K562 (cell line): ENCODE data around the gene CREB5.

Experiments used
- EP300 ChIP-seq: IDR thresholded peaks from 2 replicates; pipeline ENCODE4 v1.6.1; 2012; ENCODE audit warnings: low read length, improper control_type of control experiment
- ESRRA ChIP-seq: fragments of 450-650 bp; IDR thresholded peaks from 2 replicates; pipeline ENCODE4 v1.6.1; 2014; ENCODE audit warnings: low read depth, mild to moderate bottlenecking, moderate library complexity, borderline replicate concordance
- MAFF ChIP-seq: IDR thresholded peaks from 2 replicates; pipeline ENCODE4 v1.6.1; 2012; ENCODE audit warnings: low read length, improper control_type of control experiment
- SAFB2 ChIP-seq: fragments of 200-400 bp; formaldehyde crosslinking; IDR thresholded peaks from 2 replicates; pipeline ENCODE4 v1.6.1; 2018; ENCODE audit warnings: borderline replicate concordance, low read length, low read depth, moderate library complexity; ENCODE audit not compliant: severe bottlenecking
- TAF1 ChIP-seq: IDR thresholded peaks from 2 replicates; pipeline ENCODE4 v1.6.1; 2011; ENCODE audit warnings: mild to moderate bottlenecking, low read length, moderate library complexity; ENCODE audit not compliant: insufficient read depth, control insufficient read depth, severe bottlenecking; ENCODE audit errors: extremely low read depth
- TCF7 ChIP-seq: sonication (generic); IDR thresholded peaks from 2 replicates; pipeline ENCODE4 v1.6.1; 2016; ENCODE audit warnings: antibody characterized with exemption, borderline replicate concordance
- ZNF274 ChIP-seq: IDR thresholded peaks from 2 replicates; pipeline ENCODE4 v1.6.1; 2011; ENCODE audit warnings: low read depth, mild to moderate bottlenecking, low read length, moderate library complexity, borderline replicate concordance
- TF ChIP-seq, protein P1 (sequence below), 3 experiments: IDR thresholded peaks in 2 of 3; conservative IDR thresholded peaks in 1 of 3; 2 replicates each; pipeline ENCODE4 v1.5.1; 2011 to 2012; ENCODE audit warnings: low read length in 3 of 3, mild to moderate bottlenecking in 3 of 3, control low read depth in 2 of 3, improper control_type of control experiment in 1 of 3, inconsistent platforms in 1 of 3, low read depth in 1 of 3, mixed read lengths in 1 of 3, moderate library complexity in 1 of 3; ENCODE audit not compliant: insufficient read depth in 2 of 3
- TF ChIP-seq, protein P2 (sequence below): fragments of 200-800 bp; sonication (Bioruptor generic); IDR thresholded peaks from 2 replicates; pipeline ENCODE4 v1.6.1; 2017; ENCODE audit warnings: missing genetic modification characterization, missing compliant biosample characterization
- TF ChIP-seq, protein P3 (sequence below): fragments of 450-650 bp; formaldehyde crosslinking; IDR thresholded peaks from 2 replicates; pipeline ENCODE4 v1.4.0; 2022; ENCODE audit warnings: mild to moderate bottlenecking, moderate library complexity
- TF ChIP-seq, protein P4 (sequence below): IDR thresholded peaks from 2 replicates; pipeline ENCODE4 v1.6.1; 2016; ENCODE audit warnings: missing genetic modification characterization, missing compliant biosample characterization

DNA sequence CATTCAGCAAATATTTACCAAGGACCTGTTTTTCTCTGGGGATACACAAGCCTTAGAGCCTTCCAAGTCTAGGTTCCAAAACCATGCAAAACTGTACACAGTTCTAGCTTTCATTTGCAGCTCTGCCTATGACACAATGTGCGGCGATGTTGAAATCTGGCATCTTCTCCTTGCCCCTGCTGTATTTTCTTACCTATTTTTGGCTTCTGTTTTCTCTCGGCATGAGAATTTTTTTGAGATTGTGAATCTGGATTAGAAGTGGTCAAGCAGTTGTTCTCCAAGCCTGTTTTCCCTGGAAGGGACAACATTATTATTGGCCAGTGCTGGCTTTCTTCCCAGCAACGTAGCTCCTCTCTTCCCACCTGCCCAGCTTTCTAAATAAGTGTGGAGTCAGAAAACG, 176.3 kb downstream of the CREB5 start:
- no peak for TF ChIP-seq ESRRA
- TF ChIP-seq, protein P1, sequence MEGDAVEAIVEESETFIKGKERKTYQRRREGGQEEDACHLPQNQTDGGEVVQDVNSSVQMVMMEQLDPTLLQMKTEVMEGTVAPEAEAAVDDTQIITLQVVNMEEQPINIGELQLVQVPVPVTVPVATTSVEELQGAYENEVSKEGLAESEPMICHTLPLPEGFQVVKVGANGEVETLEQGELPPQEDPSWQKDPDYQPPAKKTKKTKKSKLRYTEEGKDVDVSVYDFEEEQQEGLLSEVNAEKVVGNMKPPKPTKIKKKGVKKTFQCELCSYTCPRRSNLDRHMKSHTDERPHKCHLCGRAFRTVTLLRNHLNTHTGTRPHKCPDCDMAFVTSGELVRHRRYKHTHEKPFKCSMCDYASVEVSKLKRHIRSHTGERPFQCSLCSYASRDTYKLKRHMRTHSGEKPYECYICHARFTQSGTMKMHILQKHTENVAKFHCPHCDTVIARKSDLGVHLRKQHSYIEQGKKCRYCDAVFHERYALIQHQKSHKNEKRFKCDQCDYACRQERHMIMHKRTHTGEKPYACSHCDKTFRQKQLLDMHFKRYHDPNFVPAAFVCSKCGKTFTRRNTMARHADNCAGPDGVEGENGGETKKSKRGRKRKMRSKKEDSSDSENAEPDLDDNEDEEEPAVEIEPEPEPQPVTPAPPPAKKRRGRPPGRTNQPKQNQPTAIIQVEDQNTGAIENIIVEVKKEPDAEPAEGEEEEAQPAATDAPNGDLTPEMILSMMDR (IDR thresholded peaks at IDR 0.05 in 2 of 3, conservative IDR thresholded peaks at IDR 0.05 in 1 of 3; ENCODE audit: insufficient read depth in 2 of 3, low read depth in 1 of 3, low read length in 3 of 3), result no peak
- no peak for TF ChIP-seq TAF1
- no peak for TF ChIP-seq TCF7
- no peak for TF ChIP-seq SAFB2
- TF ChIP-seq EP300, result no peak
- no peak for TF ChIP-seq ZNF274
- TF ChIP-seq, protein P2, sequence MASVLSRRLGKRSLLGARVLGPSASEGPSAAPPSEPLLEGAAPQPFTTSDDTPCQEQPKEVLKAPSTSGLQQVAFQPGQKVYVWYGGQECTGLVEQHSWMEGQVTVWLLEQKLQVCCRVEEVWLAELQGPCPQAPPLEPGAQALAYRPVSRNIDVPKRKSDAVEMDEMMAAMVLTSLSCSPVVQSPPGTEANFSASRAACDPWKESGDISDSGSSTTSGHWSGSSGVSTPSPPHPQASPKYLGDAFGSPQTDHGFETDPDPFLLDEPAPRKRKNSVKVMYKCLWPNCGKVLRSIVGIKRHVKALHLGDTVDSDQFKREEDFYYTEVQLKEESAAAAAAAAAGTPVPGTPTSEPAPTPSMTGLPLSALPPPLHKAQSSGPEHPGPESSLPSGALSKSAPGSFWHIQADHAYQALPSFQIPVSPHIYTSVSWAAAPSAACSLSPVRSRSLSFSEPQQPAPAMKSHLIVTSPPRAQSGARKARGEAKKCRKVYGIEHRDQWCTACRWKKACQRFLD (CRISPR knock-in tag), result no peak
- TF ChIP-seq MAFF, result no peak
- TF ChIP-seq, protein P3, sequence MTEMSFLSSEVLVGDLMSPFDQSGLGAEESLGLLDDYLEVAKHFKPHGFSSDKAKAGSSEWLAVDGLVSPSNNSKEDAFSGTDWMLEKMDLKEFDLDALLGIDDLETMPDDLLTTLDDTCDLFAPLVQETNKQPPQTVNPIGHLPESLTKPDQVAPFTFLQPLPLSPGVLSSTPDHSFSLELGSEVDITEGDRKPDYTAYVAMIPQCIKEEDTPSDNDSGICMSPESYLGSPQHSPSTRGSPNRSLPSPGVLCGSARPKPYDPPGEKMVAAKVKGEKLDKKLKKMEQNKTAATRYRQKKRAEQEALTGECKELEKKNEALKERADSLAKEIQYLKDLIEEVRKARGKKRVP (CRISPR knock-in tag), result no peak
- TF ChIP-seq, protein P4, sequence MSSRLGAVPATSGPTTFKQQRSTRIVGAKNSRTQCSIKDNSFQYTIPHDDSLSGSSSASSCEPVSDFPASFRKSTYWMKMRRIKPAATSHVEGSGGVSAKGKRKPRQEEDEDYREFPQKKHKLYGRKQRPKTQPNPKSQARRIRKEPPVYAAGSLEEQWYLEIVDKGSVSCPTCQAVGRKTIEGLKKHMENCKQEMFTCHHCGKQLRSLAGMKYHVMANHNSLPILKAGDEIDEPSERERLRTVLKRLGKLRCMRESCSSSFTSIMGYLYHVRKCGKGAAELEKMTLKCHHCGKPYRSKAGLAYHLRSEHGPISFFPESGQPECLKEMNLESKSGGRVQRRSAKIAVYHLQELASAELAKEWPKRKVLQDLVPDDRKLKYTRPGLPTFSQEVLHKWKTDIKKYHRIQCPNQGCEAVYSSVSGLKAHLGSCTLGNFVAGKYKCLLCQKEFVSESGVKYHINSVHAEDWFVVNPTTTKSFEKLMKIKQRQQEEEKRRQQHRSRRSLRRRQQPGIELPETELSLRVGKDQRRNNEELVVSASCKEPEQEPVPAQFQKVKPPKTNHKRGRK (tag), result no peak
